Muscle of leg (tissue), 11 donors: ENCODE results near the gene CAMK2D. TPM values are rescaled to one million over a fixed set of nuclear protein-coding genes. Genes with fewer than 3 reads are reported as not detected.

ENCODE experiments used
- DNase-seq: peaks from one replicate; pipeline ENCODE4 v3.0.0; 2013
- H3K27ac ChIP-seq: one replicate; pipeline ENCODE4 v1.5.1; 2013; ENCODE audit warnings: mild to moderate bottlenecking, low read length, control low read depth
- H3K27me3 ChIP-seq: one replicate; pipeline ENCODE4 v1.6.1; 2013; ENCODE audit warnings: low read length; ENCODE audit not compliant: control insufficient read depth, insufficient read depth
- H3K36me3 ChIP-seq: one replicate; pipeline ENCODE4 v1.6.1; 2013; ENCODE audit warnings: low read length; ENCODE audit not compliant: control insufficient read depth, insufficient read depth
- H3K4me1 ChIP-seq: one replicate; pipeline ENCODE4 v1.6.1; 2013; ENCODE audit warnings: low read length; ENCODE audit not compliant: control insufficient read depth, insufficient read depth
- H3K4me3 ChIP-seq: one replicate; pipeline ENCODE4 v1.5.1; 2013; ENCODE audit warnings: low read length, control low read depth
- H3K9me3 ChIP-seq: replicated peaks from 2 replicates; pipeline ENCODE4 v1.6.1; 2013; ENCODE audit warnings: low read depth, low read length; ENCODE audit not compliant: control insufficient read depth
- WGBS: methylation state at CpG from one replicate; pipeline ENCODE4 v1.1.5; 2013; ENCODE audit warnings: missing lambda C conversion rate; ENCODE audit not compliant: insufficient coverage; 5-methylcytosine and 5-hydroxymethylcytosine counted together
- polyA plus RNA-seq, 8 donors: library from polyadenylated mRNA; unstranded; fragments of 120-200 nt; gene quantifications; one replicate each; pipeline versions ENCODE4 v1.2.1 to v1.2.3, GENCODE V29; 2013; ENCODE audit warnings: inconsistent platforms in 1 of 8, low replicate concordance in 1 of 8; ENCODE audit not compliant: insufficient read length in 8 of 8, insufficient read depth in 1 of 8
- total RNA-seq: library from RNA; stranded (reverse); fragments of 120-200 nt; gene quantifications from one replicate; pipeline ENCODE4 v1.2.4, GENCODE V29; 2013

Gene CAMK2D
- total and polyA plus RNA-seq, 9 donors: 115 to 183 (median 150) TPM

DNA sequence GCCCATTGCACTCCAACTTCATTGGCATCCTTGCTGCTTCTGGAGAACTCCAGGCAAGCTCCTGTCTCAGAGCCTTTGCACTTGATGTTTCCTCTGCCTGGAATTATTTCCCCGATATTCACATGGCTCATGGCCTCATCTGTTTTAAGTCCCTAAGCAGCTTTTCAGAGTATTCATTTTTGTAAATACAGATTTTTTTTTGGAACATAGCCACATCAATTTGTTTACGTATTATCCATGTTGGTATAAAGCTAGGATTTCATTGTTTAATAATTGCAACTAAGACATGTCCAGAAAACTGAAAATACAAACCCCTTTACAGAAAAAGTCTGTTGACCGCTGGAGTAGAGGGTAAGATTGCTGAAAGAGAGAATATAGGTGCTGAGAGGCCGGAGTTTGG, 142.0 kb downstream of the CAMK2D start:
- Histone ChIP-seq H3K36me3 (no peaks in the 10 kb centered on the region), H3K4me1 (no peaks in the 10 kb centered on the region), H3K27me3 (no peaks in the 10 kb centered on the region), H3K9me3 (no peaks in the 10 kb centered on the region), H3K27ac (no peak overlapping the region), H3K4me3 (no peak overlapping the region)
- WGBS: no CpG with 5 or more reads among the region's 4 CpGs
- peak; percentile 35 for DNase-seq

DNA sequence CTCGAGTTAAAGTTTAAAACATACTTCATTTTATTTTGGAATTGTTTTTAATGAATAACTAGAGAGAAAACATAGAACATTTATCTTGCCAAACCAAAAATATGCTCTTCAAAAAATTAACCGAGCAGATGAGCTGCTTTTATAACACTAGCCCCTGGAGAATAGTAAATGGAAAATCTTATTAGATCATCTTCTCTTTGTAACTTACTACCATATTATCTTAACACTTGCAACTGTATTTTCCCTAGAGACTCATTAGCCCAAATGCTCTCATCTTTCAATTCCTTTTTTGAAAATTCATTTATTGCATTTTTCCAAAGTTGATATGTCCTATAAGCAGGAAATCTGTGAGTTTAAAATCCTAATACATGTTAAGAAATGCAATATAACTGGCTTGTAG, 143.3 kb downstream of the CAMK2D start:
- WGBS: no CpG with 5 or more reads among the region's 2 CpGs
- no peak overlapping the region for H3K27ac ChIP-seq
- DNase-seq: peak; percentile 89
- no peaks in the 10 kb centered on the region for H3K9me3 ChIP-seq
- H3K4me3 ChIP-seq: no peak overlapping the region
- H3K27me3 ChIP-seq: no peaks in the 10 kb centered on the region
- no peaks in the 10 kb centered on the region for H3K36me3 ChIP-seq
- no peaks in the 10 kb centered on the region for H3K4me1 ChIP-seq

DNA sequence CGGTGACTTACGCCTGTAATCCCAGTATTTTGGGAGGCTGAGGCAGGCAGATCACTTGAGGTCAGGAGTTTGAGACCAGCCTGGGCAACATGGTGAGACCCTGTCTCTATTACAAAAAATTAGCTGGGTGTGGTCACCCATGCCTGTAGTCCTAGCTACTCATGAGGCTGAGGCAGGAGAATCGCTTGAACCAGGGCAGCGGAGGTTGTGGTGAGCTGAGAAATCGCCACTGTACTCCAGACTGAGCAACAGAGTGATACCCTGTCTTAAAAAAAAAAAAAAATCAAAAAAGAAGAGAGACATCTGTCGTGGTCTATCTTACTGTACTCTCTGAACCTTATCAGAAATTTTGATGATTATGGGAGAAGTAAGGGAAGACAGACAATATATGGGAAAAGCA, 144.3 kb downstream of the CAMK2D start:
- no peak overlapping the region for H3K27ac ChIP-seq
- no peaks in the 10 kb centered on the region for H3K27me3 ChIP-seq
- WGBS: no CpG with 5 or more reads among the region's 6 CpGs
- H3K4me3 ChIP-seq: no peak overlapping the region
- H3K36me3 ChIP-seq: no peaks in the 10 kb centered on the region
- no peaks in the 10 kb centered on the region for H3K9me3 ChIP-seq
- DNase-seq: no peak
- no peaks in the 10 kb centered on the region for H3K4me1 ChIP-seq

DNA sequence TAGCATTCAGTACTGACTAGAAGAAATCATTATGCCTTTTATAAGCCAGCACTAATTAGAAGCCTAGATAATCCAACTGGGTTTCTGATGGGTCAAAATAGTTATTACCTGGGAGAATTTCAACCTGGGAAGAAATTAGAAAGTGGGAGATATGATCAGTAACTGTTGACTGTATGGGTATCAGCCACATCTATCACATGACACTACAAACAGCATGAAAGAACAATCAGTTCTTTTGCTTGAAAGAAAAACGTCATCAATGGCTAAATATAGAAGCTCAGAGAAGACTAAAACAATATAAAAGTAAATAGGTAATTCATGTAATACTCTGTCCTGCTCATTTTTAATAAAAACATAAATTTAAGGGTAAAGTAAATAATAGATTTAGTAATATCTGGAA, 145.1 kb downstream of the CAMK2D start:
- H3K4me1 ChIP-seq: no peaks in the 10 kb centered on the region
- no peaks in the 10 kb centered on the region for H3K36me3 ChIP-seq
- H3K27me3 ChIP-seq: no peaks in the 10 kb centered on the region
- DNase-seq: no peak
- no peak overlapping the region for H3K27ac ChIP-seq
- no peak overlapping the region for H3K4me3 ChIP-seq
- H3K9me3 ChIP-seq: no peaks in the 10 kb centered on the region
- WGBS: no CpG with 5 or more reads among the region's 1 CpG

DNA sequence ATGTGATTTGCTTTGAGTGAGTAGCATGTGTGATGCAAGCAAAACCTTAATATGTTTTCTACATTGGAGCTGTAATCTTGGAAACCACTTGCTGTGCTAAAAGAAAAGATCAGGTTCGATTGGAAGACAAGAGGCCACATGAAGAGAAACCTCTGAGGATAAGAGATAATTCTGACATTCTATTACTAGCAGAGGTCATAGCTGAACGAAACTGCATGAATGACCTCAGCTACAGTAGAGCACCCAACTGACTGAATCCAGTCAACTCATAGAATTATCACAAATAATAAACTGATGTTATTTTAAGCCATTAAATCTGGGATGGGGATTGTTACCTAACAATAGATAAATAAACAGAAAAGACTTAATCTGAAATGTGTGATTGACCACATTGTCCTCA, 147.1 kb downstream of the CAMK2D start:
- DNase-seq: no peak
- H3K9me3 ChIP-seq: no peaks in the 10 kb centered on the region
- H3K4me3 ChIP-seq: no peak overlapping the region
- WGBS: no CpG with 5 or more reads among the region's 2 CpGs
- no peak overlapping the region for H3K27ac ChIP-seq
- no peaks in the 10 kb centered on the region for H3K4me1 ChIP-seq
- H3K27me3 ChIP-seq: no peaks in the 10 kb centered on the region
- H3K36me3 ChIP-seq: no peaks in the 10 kb centered on the region

DNA sequence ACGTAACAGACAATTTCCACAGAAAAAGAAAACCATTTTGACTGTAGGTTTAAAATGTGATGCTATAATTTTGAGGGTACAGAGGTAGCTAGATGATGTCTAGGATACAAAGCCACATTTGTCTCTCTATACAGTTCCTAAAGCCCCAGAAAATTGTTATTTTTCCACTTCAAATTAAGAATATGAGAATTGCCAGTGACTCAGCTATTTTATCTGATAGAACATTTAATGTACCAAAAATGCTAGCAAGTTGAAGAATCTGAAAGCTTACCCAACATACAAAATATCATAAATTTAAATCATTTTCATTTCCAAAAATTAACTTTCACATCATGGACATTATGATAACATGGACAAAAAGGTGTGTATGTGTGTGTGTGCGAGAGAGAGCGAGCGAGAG, 148.0 kb downstream of the CAMK2D start:
- Histone ChIP-seq H3K9me3 (no peaks in the 10 kb centered on the region), H3K4me1 (no peaks in the 10 kb centered on the region), H3K36me3 (no peaks in the 10 kb centered on the region), H3K27ac (no peak overlapping the region), H3K27me3 (no peaks in the 10 kb centered on the region), H3K4me3 (no peak overlapping the region)
- DNase-seq: no peak
- WGBS: no CpG with 5 or more reads among the region's 4 CpGs

DNA sequence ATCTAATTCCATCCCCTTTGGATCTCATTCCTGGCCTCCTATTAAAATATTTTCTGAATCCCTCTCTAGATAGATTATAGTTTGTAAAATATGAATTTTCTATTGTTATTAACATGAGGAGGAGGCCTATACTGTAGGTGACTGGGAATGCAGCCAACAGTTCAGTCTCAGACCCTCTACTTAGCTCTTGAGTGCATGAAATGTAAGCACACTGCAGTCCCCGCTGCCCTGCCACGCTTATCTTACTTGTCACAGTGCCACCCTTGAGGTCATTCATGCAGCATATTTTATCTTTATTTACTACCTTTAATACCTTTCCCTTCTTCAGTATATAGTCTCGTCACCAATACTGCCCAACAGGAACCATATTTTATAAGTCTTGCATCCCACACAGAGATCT, 151.0 kb downstream of the CAMK2D start:
- DNase-seq: no peak
- no peaks in the 10 kb centered on the region for H3K4me1 ChIP-seq
- H3K4me3 ChIP-seq: no peak overlapping the region
- peaks cover 3% of the 10 kb centered on the region for H3K36me3 ChIP-seq
- H3K27ac ChIP-seq: no peak overlapping the region
- WGBS: 71% methylated on average over 1 of the region's 3 CpGs
- no peaks in the 10 kb centered on the region for H3K9me3 ChIP-seq
- H3K27me3 ChIP-seq: no peaks in the 10 kb centered on the region

DNA sequence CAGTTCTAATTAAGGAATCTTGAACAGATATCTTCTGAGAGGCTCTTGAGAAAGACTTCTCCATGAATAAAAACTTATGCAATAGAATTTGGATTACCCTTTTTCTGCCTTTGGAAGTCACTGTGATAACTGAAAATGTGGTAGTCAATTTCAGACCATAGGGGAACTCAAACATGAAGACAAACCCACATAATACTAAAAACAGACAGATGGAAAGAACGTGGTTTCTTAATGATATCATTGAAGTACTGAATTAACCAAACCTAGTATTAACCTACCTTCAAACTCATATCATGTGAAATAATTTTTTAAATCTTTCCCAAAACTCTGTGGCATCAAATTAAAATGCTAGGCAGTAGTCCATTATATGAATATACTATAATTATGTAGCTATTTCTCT, 153.5 kb downstream of the CAMK2D start:
- no peaks in the 10 kb centered on the region for H3K9me3 ChIP-seq
- no peaks in the 10 kb centered on the region for H3K27me3 ChIP-seq
- WGBS: no CpG with 5 or more reads among the region's 1 CpG
- DNase-seq: no peak
- H3K4me1 ChIP-seq: no peaks in the 10 kb centered on the region
- peaks cover 3% of the 10 kb centered on the region for H3K36me3 ChIP-seq
- no peak overlapping the region for H3K27ac ChIP-seq
- no peak overlapping the region for H3K4me3 ChIP-seq

DNA sequence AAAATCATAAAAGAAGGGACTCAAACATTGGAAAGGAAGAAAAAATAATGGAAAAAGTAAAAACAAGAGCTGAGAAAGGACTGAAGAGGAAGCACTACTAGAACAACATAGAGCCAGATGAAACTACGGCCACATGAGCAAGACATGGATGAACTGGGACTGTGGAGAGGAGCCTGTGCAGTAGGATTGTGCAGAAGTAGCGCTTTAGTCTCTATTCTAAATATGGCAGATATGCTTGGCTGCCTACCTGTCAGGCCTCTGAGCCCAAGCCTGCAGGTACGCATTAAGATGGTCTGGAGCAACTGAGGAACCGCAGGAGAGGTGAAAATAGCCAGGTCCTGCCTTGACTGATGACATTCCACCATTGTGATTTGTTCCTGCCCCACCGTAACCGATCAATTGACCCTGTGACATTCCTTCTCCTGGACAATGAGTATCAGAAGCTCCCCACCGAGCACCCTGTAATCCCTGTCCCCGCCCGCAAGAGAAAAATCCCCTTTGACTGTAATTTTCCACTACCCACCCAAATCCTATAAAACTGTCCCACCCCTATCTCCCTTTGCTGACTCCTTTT, 154.3 kb downstream of the CAMK2D start:
- Histone ChIP-seq H3K36me3 (peaks cover 3% of the 10 kb centered on the region), H3K4me3 (no peak overlapping the region), H3K27me3 (no peaks in the 10 kb centered on the region), H3K4me1 (no peaks in the 10 kb centered on the region), H3K9me3 (no peaks in the 10 kb centered on the region), H3K27ac (no peak overlapping the region)
- DNase-seq: no peak
- WGBS: 96% methylated on average over 9 of the region's 9 CpGs

DNA sequence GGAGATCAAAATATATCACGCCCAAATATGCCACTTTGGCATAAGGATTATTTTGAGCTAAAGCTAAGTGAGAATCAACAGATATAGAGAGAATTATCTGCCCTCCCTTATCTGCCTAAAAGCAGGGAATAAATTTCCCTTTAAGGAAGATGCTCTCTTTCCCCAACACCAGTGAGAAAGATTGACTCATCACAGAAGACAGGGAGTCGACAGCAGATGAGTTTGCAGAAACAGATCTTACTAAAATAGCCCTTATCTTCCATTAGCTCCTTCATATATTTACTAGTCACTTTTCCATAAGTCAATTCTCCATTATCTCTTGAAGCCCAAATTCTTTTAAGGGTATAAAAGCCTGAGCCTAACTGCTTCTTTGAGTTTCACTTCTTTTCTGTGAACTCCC, 156.6 kb downstream of the CAMK2D start:
- Histone ChIP-seq H3K9me3 (no peaks in the 10 kb centered on the region), H3K27me3 (no peaks in the 10 kb centered on the region), H3K4me3 (no peak overlapping the region), H3K27ac (no peak overlapping the region), H3K4me1 (no peaks in the 10 kb centered on the region), H3K36me3 (peaks cover 3% of the 10 kb centered on the region)
- 100% methylated on average over 1 of the region's 2 CpGs for WGBS
- no peak for DNase-seq

DNA sequence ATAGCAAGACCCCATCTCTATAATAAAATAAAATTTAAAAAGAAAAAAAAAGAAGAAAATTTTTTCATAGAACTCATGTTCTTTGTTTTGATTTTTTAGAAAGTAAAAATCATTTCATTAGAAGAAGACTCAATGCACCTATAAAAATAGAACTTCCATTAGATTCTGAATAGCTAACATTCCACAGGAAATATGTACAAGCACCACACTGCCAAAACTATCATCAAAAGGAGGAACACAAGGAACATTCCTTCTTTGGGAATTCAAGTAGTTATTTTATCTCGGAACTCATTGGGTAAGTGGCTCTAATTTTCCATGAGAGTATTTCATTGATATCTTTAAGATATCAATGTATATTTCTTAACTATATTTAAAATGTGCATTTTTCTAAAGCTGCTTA, 157.6 kb downstream of the CAMK2D start:
- Histone ChIP-seq H3K27me3 (no peaks in the 10 kb centered on the region), H3K9me3 (no peaks in the 10 kb centered on the region), H3K36me3 (peaks cover 3% of the 10 kb centered on the region), H3K27ac (no peak overlapping the region), H3K4me1 (no peaks in the 10 kb centered on the region), H3K4me3 (no peak overlapping the region)
- DNase-seq: peak; percentile 22
- WGBS: no CpG with 5 or more reads among the region's 1 CpG
